K562 (cell line): Measurements from ENCODE around the gene NDUFS8. TPM values are rescaled to one million over a fixed set of nuclear protein-coding genes. Genes with fewer than 3 reads are reported as not detected.

Experiments
- BCOR ChIP-seq: fragments of 450-650 bp; IDR thresholded peaks from 2 replicates; pipeline ENCODE4 v1.6.1; 2016
- JUND ChIP-seq, 2 experiments: IDR thresholded peaks; 2 replicates in 1 of 2; 3 replicates in 1 of 2; pipeline ENCODE4 v1.6.1; 2011; ENCODE audit warnings: borderline replicate concordance in 2 of 2, low read depth in 2 of 2, low read length in 2 of 2, improper control_type of control experiment in 1 of 2, missing biosample characterization in 1 of 2, missing genetic modification characterization in 1 of 2, missing genetic modification reagents in 1 of 2
- RBM25 ChIP-seq: fragments of 200-400 bp; formaldehyde crosslinking; IDR thresholded peaks from 2 replicates; pipeline ENCODE4 v1.6.1; 2018; ENCODE audit warnings: low read length, low read depth, moderate library complexity; ENCODE audit not compliant: severe bottlenecking
- SIN3A ChIP-seq, 2 experiments: fragments of 150-350 bp in 1 of 2; IDR thresholded peaks; 2 replicates each; pipeline ENCODE4 v1.6.1; 2011 to 2016; ENCODE audit warnings: borderline replicate concordance in 2 of 2, low read depth in 2 of 2, low read length in 2 of 2, mild to moderate bottlenecking in 2 of 2, moderate library complexity in 2 of 2; ENCODE audit not compliant: control insufficient read depth in 1 of 2
- TAF1 ChIP-seq: IDR thresholded peaks from 2 replicates; pipeline ENCODE4 v1.6.1; 2011; ENCODE audit warnings: mild to moderate bottlenecking, low read length, moderate library complexity; ENCODE audit not compliant: insufficient read depth, control insufficient read depth, severe bottlenecking; ENCODE audit errors: extremely low read depth
- TAF7 ChIP-seq: fragments of 450-650 bp; IDR thresholded peaks from 2 replicates; pipeline ENCODE4 v1.6.1; 2016; ENCODE audit warnings: missing genetic modification characterization, missing compliant biosample characterization
- ZNF707 ChIP-seq: fragments of 250-450 bp; sonication (Bioruptor Pico); conservative IDR thresholded peaks from 2 replicates; pipeline ENCODE4 v1.8.0; 2022; ENCODE audit warnings: inconsistent platforms, mild to moderate bottlenecking, moderate library complexity
- polyA plus RNA-seq, 8 experiments: library from polyadenylated mRNA; depleted of rRNA in 4 of 8; stranded (reverse) in 5 of 8; unstranded in 3 of 8; fragments of >200 nt; fragmentation: Nextera tagmentation in 2 of 8; fragmentation: Illumina TruSeq in 1 of 8; extraction: Ambion mirVana in 2 of 8; extraction: Trizol in 1 of 8; gene quantifications; 2 replicates each; pipeline versions ENCODE4 v1.2.1 to v1.2.3, GENCODE V29; 2011 to 2014; ENCODE audit warnings: inconsistent platforms in 1 of 8, missing spikeins in 1 of 8
- total RNA-seq, 7 experiments: library from RNA; depleted of rRNA in 6 of 7; stranded (reverse); fragments of >200 nt in 6 of 7; fragmentation: Illumina TruSeq in 2 of 7; extraction: Trizol in 2 of 7; gene quantifications; 2 replicates each; pipeline versions ENCODE4 v1.2.1 to v1.2.3, GENCODE V29; 2011 to 2021; ENCODE audit warnings: low replicate concordance in 1 of 7
- TF ChIP-seq, protein P1 (sequence below), 2 experiments: fragments of 450-650 bp; conservative IDR thresholded peaks; 2 replicates each; pipeline ENCODE4 v1.6.1; 2017; ENCODE audit warnings: mild to moderate bottlenecking in 2 of 2, moderate library complexity in 2 of 2
- TF ChIP-seq, protein P2 (sequence below): fragments of 250-450 bp; sonication (Bioruptor Pico); IDR thresholded peaks from 2 replicates; pipeline ENCODE4 v1.4.0; 2020; ENCODE audit warnings: mild to moderate bottlenecking, moderate library complexity, borderline replicate concordance
- TF ChIP-seq, protein P3 (sequence below), 2 experiments: fragments of 450-650 bp in 1 of 2; sonication (generic) in 1 of 2; formaldehyde crosslinking in 1 of 2; IDR thresholded peaks; 2 replicates each; pipeline versions ENCODE4 v1.7.1 to v1.9.0; 2016 to 2022; ENCODE audit warnings: inconsistent platforms in 1 of 2, mild to moderate bottlenecking in 1 of 2, missing genetic modification reagents in 1 of 2

Gene NDUFS8
- total and polyA plus RNA-seq, 9 of the 15 experiments (the other 6 are each of a cell fraction or from before 2014, with no cell fraction given): 36.5 to 351 (median 101) TPM

DNA sequence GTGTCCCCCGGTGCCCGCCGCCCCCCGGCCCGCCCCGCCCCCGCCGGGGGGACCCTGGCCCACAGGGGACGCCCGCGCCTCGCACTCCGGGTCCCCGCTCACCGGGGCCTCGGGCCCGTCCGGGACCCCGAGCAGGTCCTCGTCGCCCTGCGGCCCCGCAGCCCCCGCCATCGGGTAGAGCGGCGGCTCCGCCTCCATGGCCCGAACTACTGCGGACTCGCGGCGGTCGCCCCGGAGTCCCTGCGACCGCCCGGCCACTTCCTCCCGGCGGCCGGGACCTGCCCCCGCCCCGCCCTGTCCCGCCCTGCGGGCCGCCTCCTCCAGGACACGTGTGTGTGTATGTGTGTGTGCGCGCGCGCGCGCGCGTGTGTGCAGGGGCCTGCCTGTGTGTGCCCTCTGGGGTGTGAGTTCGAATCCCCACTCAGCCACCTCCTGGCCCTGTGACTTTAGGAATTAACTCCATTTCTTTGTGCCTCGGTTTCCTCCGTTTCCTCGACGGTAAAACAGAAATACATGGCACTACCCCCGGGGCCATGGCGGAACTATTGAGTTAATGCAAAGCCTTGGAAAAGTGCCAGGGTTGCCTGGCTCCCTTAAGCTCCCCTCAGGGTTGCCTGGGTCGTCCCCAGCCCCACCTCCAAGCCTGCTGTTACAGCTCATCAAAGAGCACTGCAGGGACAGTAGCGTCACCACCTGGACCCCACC lies 26.5 kb upstream of the NDUFS8 start, which contains the start of gene UNC93B1 (continued):
- TF ChIP-seq JUND (IDR thresholded peaks at IDR 0.05; ENCODE audit: borderline replicate concordance, low read depth, low read length): 0 out of 2 replicates have a peak, but pooled peaks have one; percentile 45
- no peak; the same call in 2 of the 3 replicates for TF ChIP-seq JUND (tag; IDR thresholded peaks at IDR 0.05; ENCODE audit: borderline replicate concordance, low read depth, low read length)
- TF ChIP-seq TAF1: peak; percentile 37
- TF ChIP-seq TAF7 (tag): no peak
- TF ChIP-seq SIN3A (IDR thresholded peaks at IDR 0.05; ENCODE audit: borderline replicate concordance in 2 of 2, control insufficient read depth in 1 of 2, low read depth in 2 of 2, low read length in 2 of 2): peak in 1 of 2 experiments; percentile 89; a peak in 1 of 4 replicates
- TF ChIP-seq RBM25: peak; percentile 33
- TF ChIP-seq, protein P1, sequence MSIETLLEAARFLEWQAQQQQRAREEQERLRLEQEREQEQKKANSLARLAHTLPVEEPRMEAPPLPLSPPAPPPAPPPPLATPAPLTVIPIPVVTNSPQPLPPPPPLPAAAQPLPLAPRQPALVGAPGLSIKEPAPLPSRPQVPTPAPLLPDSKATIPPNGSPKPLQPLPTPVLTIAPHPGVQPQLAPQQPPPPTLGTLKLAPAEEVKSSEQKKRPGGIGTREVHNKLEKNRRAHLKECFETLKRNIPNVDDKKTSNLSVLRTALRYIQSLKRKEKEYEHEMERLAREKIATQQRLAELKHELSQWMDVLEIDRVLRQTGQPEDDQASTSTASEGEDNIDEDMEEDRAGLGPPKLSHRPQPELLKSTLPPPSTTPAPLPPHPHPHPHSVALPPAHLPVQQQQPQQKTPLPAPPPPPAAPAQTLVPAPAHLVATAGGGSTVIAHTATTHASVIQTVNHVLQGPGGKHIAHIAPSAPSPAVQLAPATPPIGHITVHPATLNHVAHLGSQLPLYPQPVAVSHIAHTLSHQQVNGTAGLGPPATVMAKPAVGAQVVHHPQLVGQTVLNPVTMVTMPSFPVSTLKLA (conservative IDR thresholded peaks at IDR 0.05): peak; percentile 95 to 98
- TF ChIP-seq, protein P2, sequence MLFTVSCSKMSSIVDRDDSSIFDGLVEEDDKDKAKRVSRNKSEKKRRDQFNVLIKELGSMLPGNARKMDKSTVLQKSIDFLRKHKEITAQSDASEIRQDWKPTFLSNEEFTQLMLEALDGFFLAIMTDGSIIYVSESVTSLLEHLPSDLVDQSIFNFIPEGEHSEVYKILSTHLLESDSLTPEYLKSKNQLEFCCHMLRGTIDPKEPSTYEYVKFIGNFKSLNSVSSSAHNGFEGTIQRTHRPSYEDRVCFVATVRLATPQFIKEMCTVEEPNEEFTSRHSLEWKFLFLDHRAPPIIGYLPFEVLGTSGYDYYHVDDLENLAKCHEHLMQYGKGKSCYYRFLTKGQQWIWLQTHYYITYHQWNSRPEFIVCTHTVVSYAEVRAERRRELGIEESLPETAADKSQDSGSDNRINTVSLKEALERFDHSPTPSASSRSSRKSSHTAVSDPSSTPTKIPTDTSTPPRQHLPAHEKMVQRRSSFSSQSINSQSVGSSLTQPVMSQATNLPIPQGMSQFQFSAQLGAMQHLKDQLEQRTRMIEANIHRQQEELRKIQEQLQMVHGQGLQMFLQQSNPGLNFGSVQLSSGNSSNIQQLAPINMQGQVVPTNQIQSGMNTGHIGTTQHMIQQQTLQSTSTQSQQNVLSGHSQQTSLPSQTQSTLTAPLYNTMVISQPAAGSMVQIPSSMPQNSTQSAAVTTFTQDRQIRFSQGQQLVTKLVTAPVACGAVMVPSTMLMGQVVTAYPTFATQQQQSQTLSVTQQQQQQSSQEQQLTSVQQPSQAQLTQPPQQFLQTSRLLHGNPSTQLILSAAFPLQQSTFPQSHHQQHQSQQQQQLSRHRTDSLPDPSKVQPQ: 0 out of 2 replicates have a peak, but pooled peaks have one; percentile 19
- no peak for TF ChIP-seq ZNF707 (CRISPR knock-in tag)
- TF ChIP-seq, protein P3, sequence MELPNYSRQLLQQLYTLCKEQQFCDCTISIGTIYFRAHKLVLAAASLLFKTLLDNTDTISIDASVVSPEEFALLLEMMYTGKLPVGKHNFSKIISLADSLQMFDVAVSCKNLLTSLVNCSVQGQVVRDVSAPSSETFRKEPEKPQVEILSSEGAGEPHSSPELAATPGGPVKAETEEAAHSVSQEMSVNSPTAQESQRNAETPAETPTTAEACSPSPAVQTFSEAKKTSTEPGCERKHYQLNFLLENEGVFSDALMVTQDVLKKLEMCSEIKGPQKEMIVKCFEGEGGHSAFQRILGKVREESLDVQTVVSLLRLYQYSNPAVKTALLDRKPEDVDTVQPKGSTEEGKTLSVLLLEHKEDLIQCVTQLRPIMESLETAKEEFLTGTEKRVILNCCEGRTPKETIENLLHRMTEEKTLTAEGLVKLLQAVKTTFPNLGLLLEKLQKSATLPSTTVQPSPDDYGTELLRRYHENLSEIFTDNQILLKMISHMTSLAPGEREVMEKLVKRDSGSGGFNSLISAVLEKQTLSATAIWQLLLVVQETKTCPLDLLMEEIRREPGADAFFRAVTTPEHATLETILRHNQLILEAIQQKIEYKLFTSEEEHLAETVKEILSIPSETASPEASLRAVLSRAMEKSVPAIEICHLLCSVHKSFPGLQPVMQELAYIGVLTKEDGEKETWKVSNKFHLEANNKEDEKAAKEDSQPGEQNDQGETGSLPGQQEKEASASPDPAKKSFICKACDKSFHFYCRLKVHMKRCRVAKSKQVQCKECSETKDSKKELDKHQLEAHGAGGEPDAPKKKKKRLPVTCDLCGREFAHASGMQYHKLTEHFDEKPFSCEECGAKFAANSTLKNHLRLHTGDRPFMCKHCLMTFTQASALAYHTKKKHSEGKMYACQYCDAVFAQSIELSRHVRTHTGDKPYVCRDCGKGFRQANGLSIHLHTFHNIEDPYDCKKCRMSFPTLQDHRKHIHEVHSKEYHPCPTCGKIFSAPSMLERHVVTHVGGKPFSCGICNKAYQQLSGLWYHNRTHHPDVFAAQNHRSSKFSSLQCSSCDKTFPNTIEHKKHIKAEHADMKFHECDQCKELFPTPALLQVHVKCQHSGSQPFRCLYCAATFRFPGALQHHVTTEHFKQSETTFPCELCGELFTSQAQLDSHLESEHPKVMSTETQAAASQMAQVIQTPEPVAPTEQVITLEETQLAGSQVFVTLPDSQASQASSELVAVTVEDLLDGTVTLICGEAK (IDR thresholded peaks at IDR 0.05): peak; percentile 58; the same call in 1 of the 2 replicates
- TF ChIP-seq, protein P3 (CRISPR knock-in tag; IDR thresholded peaks at IDR 0.05): no peak
- 0 out of 2 replicates have a peak, but pooled peaks have one; percentile 45 for TF ChIP-seq BCOR
